AG10803 (cell line): Measurements from ENCODE around the gene PGP.
"Not testable (repeated sequence)": the region's sequence is repeated elsewhere in the genome, so short reads cannot be mapped to it uniquely, and the experiment has no call there.

Experiments used
- DNase-seq: peaks from one replicate; pipeline ENCODE4 v3.0.0; 2010; ENCODE audit warnings: low read depth
- H3K4me3 ChIP-seq: 2 replicates; pipeline ENCODE4 v1.5.1; 2011; ENCODE audit warnings: mild to moderate bottlenecking, low read length, control low read depth
- TF ChIP-seq, protein P1 (sequence below): conservative IDR thresholded peaks from 2 replicates; pipeline ENCODE4 v1.5.1; 2011; ENCODE audit warnings: mild to moderate bottlenecking, low read length, control low read depth, inconsistent platforms

PGP gene

DNA sequence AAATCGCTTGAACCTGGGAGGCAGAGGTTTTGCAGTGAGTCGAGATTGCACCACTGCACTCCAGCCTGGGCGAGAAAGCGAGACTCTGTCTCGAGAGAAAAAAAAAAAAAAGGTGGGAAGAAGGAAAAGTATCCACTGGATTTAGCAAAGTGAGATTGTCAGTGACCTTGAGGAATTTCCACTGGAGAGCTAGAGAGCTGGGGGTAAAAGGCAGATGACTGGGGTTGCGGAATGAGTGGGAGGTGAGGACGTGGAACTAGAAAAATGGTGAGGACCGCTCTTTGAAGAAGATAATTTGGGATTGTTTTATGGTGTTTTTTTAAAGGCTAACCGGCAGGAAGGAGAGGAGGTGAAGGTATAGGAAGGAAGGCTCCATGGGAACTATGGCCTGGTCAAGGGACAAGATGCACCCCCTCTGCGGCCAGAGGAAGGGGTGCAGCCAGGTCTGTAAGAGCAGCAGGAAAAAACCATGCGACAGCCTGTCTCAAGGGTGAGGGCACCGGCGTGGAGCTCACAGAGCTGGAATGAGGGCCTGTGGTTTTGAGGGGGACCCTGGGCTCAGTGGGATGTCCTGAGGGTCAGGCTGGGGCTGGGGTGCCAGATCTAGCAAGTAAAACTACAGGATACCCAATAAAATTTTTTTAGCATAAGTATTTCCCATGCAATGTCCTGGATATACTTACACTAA lies 10.1 kb downstream of the PGP start:
- TF ChIP-seq, protein P1, sequence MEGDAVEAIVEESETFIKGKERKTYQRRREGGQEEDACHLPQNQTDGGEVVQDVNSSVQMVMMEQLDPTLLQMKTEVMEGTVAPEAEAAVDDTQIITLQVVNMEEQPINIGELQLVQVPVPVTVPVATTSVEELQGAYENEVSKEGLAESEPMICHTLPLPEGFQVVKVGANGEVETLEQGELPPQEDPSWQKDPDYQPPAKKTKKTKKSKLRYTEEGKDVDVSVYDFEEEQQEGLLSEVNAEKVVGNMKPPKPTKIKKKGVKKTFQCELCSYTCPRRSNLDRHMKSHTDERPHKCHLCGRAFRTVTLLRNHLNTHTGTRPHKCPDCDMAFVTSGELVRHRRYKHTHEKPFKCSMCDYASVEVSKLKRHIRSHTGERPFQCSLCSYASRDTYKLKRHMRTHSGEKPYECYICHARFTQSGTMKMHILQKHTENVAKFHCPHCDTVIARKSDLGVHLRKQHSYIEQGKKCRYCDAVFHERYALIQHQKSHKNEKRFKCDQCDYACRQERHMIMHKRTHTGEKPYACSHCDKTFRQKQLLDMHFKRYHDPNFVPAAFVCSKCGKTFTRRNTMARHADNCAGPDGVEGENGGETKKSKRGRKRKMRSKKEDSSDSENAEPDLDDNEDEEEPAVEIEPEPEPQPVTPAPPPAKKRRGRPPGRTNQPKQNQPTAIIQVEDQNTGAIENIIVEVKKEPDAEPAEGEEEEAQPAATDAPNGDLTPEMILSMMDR: no peak
- no peak for DNase-seq
- peak overlapping the region; percentile 90 for H3K4me3 ChIP-seq

DNA sequence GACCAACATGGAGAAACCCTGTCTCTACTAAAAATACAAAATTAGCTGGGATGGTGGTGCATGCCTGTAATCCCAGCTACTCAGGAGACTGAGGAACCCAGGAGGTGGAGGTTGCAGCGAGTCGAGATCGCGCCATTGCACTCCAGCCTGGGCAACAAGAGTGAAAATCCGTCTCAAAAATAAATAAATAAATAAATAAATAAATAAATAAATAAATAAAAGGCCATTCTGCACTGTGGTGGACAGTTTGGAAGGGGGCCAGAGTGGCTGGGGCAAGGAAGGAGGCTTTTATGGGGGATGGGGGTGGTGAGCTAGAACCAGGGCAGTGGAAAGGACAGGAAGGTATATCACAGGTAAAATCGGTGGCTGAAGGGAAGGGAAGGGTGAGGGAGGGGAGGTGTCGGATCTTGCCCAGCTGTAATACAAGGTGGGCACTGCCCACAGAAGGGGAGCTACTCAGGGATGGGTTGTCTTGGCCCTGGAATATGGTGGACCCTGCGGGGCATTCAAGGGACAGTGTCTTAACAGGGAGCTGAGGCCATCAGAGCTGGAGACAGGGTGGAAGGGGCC lies 11.4 kb downstream of the PGP start:
- H3K4me3 ChIP-seq, DNase-seq: not testable (repeated sequence)

DNA sequence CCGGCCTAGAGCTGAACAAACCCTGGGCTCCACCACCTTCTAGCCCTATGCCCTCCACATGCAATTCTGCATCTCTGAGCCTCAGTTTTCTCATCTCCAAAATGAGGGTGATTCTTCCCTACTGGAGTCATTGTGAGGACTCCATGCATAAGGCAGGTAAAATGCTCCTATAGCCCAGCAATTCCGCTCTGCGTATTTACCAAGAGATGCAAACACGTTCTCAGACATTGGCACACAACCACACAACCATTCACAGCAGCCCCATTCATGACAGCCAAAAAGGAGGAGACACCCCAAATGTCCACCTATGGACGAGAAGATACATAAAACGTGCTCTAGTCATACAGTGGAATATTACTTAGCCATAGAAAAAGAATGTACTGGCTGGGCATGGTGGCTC lies 14.3 kb downstream of the PGP start:
- TF ChIP-seq, protein P1: no peak
- H3K4me3 ChIP-seq: no peak overlapping the region
- DNase-seq: no peak

DNA sequence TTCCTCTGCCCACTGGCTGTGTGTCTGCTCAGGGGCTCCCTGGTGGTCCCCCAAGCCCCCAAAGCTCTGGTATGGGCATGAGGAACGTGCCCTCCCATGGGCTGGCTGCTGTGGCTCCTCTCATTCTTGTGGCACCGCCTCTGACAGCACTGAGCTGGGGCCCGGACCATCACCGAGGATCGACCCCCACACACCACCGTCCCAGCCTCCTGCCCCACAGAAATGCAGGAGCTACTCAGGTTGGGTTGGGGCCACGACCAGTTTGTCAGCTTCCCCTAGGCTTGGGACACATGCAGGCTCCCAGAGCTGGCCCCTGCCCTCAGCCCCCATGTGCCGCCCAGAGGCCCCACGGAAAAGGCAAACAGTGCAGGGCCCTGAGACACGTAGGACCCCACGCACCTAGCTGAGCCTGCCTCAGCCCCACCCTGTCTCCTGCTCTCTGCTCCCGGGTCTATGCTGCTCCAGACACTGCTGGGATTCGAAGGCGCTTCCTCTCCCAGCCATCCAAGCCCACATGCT lies 15.0 kb downstream of the PGP start:
- H3K4me3 ChIP-seq: no peak overlapping the region
- TF ChIP-seq, protein P1: no peak
- no peak for DNase-seq

DNA sequence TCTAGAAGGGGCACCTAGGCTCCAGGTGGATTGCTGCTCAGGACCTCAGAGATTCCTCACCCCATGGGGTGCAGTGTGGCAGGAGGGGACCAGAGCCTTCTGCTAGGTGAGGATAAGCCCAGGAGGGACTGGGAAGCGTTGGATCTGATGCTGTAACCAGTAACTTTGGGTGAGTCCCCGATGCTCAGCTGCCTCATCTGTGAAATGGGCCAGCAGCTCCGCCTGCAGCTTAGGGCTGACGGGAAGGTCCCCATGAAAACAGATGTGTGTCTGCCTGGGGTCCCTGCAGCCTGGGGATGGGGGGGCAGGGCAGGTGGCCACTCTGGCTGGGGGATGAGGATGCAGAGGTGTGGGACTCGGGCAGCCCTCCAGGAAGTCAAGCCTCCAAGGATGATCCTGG lies 15.5 kb downstream of the PGP start:
- no peak overlapping the region for H3K4me3 ChIP-seq
- TF ChIP-seq, protein P1: no peak
- DNase-seq: no peak

DNA sequence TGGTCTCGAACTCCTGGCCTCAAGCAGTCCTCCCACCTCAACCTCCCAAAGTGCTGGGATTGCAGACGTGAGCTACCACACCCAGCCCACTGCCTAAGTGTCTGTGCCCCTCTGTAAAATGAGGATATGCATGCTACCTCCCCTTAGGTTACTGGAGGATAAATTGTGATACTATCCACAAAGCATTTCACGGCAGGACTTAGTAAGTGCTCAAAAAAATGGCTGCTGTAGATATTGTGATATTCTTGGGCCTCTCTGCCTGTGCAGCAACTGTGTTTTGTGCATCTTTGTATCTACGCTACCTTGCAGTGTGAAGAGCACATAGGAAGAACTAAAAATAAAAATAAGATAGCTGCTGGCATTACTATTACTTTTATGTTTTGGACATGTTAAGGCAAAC lies 16.4 kb downstream of the PGP start:
- TF ChIP-seq, protein P1: no peak
- no peak overlapping the region for H3K4me3 ChIP-seq
- DNase-seq: no peak

DNA sequence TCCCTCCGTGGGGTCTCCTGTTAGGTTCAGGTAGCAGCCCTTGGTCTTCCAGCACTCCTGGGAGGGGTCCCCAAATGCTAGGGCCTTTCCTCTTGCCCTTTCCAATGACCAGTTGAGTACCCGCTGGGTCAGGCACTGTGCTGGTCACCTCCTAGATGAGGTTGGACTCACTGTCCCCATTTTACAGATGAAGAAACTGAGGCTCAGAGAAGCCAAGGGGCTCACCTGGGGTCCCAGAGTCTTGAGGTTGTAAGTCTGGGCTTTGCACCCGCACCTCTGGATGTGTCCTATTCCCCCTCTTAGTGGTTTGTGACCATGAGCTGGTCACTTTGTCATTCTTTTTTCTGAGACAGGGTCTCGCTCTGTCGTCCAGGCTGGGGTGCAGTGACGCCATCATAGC lies 16.9 kb downstream of the PGP start:
- no peak overlapping the region for H3K4me3 ChIP-seq
- DNase-seq: no peak
- TF ChIP-seq, protein P1: no peak
